GM10266 (cell line): ENCODE measurements around the gene CDC42BPA.

Experiments
- DNase-seq: peaks from one replicate; pipeline ENCODE4 v3.0.0; 2012; ENCODE audit errors: extremely low spot score
- CTCF ChIP-seq: IDR thresholded peaks from 2 replicates; pipeline ENCODE4 v1.5.1; 2012; ENCODE audit warnings: mild to moderate bottlenecking, low read depth; ENCODE audit not compliant: control insufficient read depth, insufficient read depth; ENCODE audit errors: missing control alignments

CDC42BPA gene

GRCh38 chr1:227318016-227318852 lies at the start of gene CDC42BPA:
Gene CDC42BPA, minus strand, starts transcription at chr1:227318492. Its CDS starts 1,310 bp downstream, at chr1:227317182.
- no peak for TF ChIP-seq CTCF
- peak; percentile 68 for DNase-seq

GRCh38 chr1:227368009-227368408 lies 49.7 kb upstream of the CDC42BPA start:
- no peak for TF ChIP-seq CTCF
- no peak for DNase-seq

- DNase-seq, result no peak
Measured at GRCh38 chr1:227365473-227366431, 47.5 kb upstream of the CDC42BPA start.

GRCh38 chr1:227364657-227365056 lies 46.4 kb upstream of the CDC42BPA start:
- no peak for TF ChIP-seq CTCF
- DNase-seq, result no peak

More at GRCh38 chr1:227365473-227366431, 47.5 kb upstream of the CDC42BPA start:
- TF ChIP-seq CTCF, result no peak

- DNase-seq, result no peak
- TF ChIP-seq CTCF, result no peak
Measured at GRCh38 chr1:227363825-227364224, 45.5 kb upstream of the CDC42BPA start.

GRCh38 chr1:227362039-227362438 lies 43.7 kb upstream of the CDC42BPA start:
- no peak for DNase-seq
- no peak for TF ChIP-seq CTCF

- DNase-seq, result no peak
- TF ChIP-seq CTCF, result no peak
Measured at GRCh38 chr1:227357927-227358302, 39.6 kb upstream of the CDC42BPA start.
